Hematopoietic multipotent progenitor cell treated with erythropoietin and hydrocortisone succinate and interleukin-3 and kit ligand, for 6 days (in vitro differentiated cells): Measurements from ENCODE around the gene ADAM12.

Experiments used
- DNase-seq: peaks from one replicate; pipeline ENCODE4 v3.0.0-alpha.2; 2015

The ADAM12 gene

DNA sequence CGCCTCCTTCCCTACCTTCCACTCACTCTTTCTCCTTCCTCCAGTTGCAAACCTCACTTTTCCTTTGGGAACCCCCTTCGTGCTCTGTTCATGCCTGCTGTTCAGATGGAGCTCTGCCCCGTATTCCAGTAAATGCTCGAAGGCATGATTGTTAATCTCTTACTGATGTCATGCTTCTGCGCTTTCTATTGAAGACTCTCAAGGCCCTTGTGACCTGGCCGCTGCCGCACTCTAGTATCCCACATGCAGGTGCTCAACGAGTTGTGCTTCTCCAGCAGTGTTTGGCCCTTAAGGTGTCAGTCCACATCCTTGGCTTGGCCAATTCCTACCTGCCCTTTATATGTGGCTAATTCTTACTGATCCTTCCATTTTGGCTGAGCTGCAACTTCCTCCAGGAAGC lies 158.6 kb downstream of the ADAM12 start:
- no peak for DNase-seq

- no peak for DNase-seq
Observed at GRCh38 chr10:126227762-126228134, 160.5 kb downstream of the ADAM12 start.

- DNase-seq: no peak
Observed at GRCh38 chr10:126226988-126227761, 161.1 kb downstream of the ADAM12 start.

DNA sequence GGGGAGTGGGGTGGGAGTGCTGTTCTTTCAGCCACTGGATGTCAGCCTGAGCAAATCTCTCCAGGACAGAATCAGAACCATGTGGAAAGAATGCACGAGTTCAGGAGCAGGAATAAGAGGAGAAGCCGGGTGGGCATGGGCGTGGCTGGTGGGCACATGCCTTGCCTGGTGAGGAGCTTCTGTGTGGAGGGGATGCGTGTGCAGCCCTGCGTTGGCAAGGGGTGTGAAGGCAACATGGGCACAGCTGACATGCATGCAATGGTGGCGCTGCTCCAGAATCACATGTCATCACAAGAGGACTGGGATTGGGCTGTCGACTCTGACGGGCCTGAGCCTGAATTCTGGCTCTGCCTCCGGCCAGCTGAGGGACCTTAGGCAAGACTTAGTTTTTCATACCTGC lies 162.1 kb downstream of the ADAM12 start:
- DNase-seq: no peak

GRCh38 chr10:126225672-126226008 lies 162.6 kb downstream of the ADAM12 start:
- DNase-seq: no peak

DNA sequence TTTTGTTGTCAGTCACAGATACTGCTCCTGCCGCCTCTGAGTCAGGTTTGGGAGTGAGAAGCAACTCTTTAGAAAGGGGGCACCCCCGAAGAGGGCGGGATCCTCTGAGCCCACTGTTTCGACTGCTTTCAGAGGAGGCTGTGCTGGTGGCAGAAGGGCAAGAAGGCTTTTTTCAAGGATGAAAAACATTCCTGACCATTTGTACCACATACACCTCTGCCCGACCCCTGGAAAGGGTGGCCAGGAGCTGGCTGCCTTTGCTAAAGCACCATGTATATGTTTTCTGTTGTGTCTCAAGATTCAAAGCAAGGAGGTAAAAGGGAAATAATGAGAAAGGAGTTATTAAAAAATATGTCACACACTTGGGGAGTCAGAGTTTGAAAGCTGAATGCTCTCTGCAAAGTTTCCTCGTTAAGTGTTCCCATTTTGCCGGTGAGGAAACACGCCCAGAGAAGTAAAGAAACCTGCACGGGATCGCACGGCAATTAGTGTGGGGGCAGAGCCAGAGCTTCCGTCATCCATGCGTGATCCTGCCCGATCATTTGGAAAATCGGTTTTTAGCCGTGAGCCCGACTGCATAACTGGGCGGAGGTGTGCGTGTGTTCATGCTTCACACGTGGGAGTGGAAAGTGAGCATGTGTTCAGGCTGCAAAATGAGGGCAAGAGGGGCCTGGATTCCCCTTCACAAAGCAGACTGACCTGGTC lies 163.2 kb downstream of the ADAM12 start:
- DNase-seq: no peak

GRCh38 chr10:126223512-126224067 lies 164.7 kb downstream of the ADAM12 start:
- no peak for DNase-seq

- DNase-seq: no peak
Observed at GRCh38 chr10:126222736-126223511, 165.4 kb downstream of the ADAM12 start.

GRCh38 chr10:126221874-126222273 lies 166.4 kb downstream of the ADAM12 start:
- no peak for DNase-seq

DNA sequence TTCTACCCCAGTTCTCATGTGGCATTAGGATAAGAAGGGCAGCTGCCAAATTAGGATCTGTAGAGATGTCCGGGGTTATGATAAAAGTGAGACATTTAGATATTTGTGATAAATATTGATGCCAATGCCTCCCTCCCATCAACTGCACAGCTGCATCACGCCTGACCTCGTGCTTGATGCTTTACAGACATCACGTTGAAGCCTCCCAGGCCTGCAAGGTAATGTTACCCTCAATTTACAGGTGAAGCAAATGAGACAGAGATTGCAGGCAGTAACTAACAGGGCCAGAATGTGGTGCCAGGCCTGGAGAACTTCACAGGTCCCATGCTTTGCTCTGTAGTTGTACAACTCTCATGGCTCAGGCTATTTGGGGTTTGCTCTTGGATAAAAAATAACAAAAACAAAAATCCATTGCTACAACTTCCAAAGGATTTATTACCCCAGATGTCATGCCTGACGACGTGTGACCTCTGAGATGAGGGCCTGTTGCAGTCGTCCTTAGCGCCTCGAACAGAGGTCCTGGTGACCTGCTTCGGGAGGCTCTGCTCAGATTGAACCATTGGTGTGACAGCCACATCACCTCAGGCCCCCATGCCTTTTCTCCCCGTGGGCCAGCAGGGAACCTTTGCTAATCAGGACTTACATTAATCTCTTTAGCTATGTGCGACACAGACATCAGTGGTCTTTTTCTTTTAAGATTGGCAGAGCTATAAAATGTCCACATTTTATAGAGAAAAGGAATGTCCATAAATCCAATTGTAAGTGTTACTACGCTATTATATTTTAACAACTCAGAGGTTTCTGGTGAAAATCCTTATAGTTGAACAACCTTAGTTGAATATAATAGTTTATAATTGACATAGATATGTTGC lies 169.3 kb downstream of the ADAM12 start:
- DNase-seq: no peak

DNA sequence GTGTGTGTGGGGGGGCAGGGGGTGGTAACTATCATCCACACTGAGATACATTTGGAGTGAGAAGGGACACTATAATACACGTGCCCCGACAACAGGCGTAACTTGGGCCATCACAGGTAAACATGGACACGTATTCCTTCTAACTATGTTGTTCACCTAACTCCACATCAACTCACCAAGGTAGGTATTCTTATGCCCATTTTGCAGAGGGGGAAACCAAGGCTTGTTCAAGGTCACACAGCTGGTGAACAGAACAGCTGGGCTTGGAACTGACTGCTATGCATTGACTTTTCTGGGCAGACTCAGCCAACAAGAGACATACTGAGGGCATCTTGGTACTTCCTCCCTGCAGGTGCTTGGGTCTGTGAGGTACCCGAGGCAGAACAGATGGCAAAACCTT lies 170.1 kb downstream of the ADAM12 start:
- no peak for DNase-seq

GRCh38 chr10:126216632-126216961 lies 171.7 kb downstream of the ADAM12 start:
- no peak for DNase-seq

- no peak for DNase-seq
Observed at GRCh38 chr10:126215746-126216631, 172.3 kb downstream of the ADAM12 start.

- DNase-seq: no peak
Observed at GRCh38 chr10:126214679-126215078, 173.6 kb downstream of the ADAM12 start.

GRCh38 chr10:126214021-126214420 lies 174.3 kb downstream of the ADAM12 start:
- DNase-seq: no peak

GRCh38 chr10:126212738-126213137 lies 175.5 kb downstream of the ADAM12 start:
- DNase-seq: no peak

GRCh38 chr10:126210051-126210651 lies 178.1 kb downstream of the ADAM12 start:
- no peak for DNase-seq

DNA sequence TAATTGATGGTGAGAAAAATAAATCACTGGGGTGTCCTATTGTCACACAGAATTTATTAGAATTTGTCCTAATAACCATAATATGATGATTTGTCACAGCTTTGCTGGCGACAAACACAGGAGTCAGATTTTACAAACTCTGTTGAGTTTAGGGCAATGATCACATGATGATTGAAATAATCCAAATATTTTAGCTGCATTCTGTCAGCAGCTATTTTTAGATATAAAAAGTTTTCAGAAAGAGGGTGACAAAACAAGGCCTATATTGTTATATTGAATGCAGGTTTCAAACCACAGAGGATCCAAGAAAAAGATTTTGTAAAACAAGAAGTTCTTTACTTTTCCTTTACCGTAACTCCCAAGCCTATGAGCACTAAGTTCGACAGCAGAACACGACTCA lies 178.8 kb downstream of the ADAM12 start:
- DNase-seq: no peak

GRCh38 chr10:126208726-126209302 lies 179.5 kb downstream of the ADAM12 start:
- no peak for DNase-seq

DNA sequence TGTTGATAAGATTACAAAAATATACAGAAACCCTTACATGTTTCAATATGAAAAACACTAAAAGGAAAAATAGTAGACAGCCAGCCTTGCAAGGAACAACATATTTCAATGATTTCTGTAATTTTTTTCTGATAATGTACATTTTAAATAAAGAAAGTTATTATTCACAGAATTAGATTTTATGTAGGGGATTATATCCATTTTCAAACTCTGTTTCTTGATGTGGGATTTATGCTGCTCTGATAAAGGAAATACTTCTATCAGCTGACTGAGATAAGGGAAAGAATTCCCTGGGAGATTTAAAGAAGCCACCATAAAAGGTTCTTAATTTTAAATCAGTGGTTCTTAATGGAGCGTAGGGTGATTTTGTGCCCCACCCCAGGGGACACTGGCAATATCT lies 180.4 kb downstream of the ADAM12 start:
- DNase-seq: no peak

DNA sequence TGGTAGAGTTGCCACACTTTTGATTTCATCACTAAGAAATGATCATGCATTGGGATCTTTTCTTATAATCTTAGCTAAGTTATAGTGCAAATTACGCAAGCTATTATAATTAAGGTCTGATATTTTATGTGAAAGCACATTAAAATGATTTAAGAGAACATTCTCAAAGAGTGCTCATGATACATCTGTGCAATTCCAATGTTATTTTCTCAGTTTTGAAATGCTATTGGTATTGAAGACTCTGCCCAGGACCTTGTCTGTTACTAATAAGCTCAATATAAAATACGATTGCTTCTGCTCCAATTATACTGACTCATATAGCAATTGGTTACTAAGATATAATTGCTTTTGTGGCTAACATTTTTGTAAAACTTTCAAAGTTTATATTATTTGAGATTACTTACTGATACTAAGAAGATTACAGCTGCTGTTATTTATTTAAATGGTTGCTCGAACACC lies 180.9 kb downstream of the ADAM12 start:
- no peak for DNase-seq
